SK-N-SH (cell line): Measurements from ENCODE around the gene TC2N. TPM values are rescaled to one million over a fixed set of nuclear protein-coding genes. Genes with fewer than 3 reads are reported as not detected.

Experiments
- CTCF ChIA-PET: fragments of 300-600, 350-600 bp; formaldehyde crosslinking; extraction: SDS; loops from one replicate; lab custom pipeline; 2021; lab: Yijun Ruan, JAX
- POLR2A ChIA-PET: fragments of 350-600 bp; sonication (Branson Sonifier 250); formaldehyde crosslinking; extraction: SDS; loops from one replicate; lab custom pipeline; 2020; ENCODE audit warnings: antibody characterized with exemption, inconsistent platforms; lab: Yijun Ruan, JAX
- DNase-seq: peaks from one replicate; pipeline ENCODE4 v3.0.0; 2012
- H2AFZ ChIP-seq: fragments of 200-600 bp; sonication (generic); 2 replicates; pipeline ENCODE4 v1.8.1; 2016; ENCODE audit warnings: antibody characterized with exemption, mild to moderate bottlenecking, low read depth
- H3F3A ChIP-seq: fragments of 200-600 bp; sonication (generic); replicated peaks from 2 replicates; pipeline ENCODE3; 2016; ENCODE audit warnings: antibody characterized with exemption, mild to moderate bottlenecking; ENCODE audit not compliant: insufficient read depth
- H3K27ac ChIP-seq, 2 experiments: fragments of 200-500 bp in 1 of 2; fragments of 200-600 bp in 1 of 2; sonication (Bioruptor generic) in 1 of 2; sonication (generic), shearing (Covaris generic) in 1 of 2; 2 replicates each; pipeline versions ENCODE4 v1.5.1 to v1.6.1; 2014 to 2016; ENCODE audit warnings: low read depth in 2 of 2, inconsistent platforms in 1 of 2, low read length in 1 of 2, mild to moderate bottlenecking in 1 of 2, mixed read lengths in 1 of 2
- H3K27me3 ChIP-seq: fragments of 200-600 bp; sonication (generic), shearing (Covaris generic); 2 replicates; pipeline ENCODE4 v1.6.1; 2016; ENCODE audit warnings: mixed run types; ENCODE audit not compliant: insufficient read depth
- H3K36me3 ChIP-seq, 2 experiments: fragments of 200-500 bp in 1 of 2; fragments of 200-600 bp in 1 of 2; sonication (Bioruptor generic) in 1 of 2; sonication (generic) in 1 of 2; replicated peaks in 1 of 2; 2 replicates each; pipeline versions ENCODE3 to v1.5.1; 2014 to 2016; ENCODE audit warnings: low read length in 1 of 2, mild to moderate bottlenecking in 1 of 2; ENCODE audit not compliant: insufficient read depth in 2 of 2, control insufficient read depth in 1 of 2
- H3K4me1 ChIP-seq, 2 experiments: fragments of 200-500 bp in 1 of 2; fragments of 200-600 bp in 1 of 2; sonication (Bioruptor generic) in 1 of 2; sonication (generic), shearing (Covaris generic) in 1 of 2; 2 replicates each; pipeline versions ENCODE4 v1.5.1 to v1.6.1; 2014 to 2016; ENCODE audit warnings: low read depth in 1 of 2, low read length in 1 of 2, mixed run types in 1 of 2; ENCODE audit not compliant: insufficient read depth in 2 of 2, control insufficient read depth in 1 of 2
- H3K4me2 ChIP-seq: fragments of 200-600 bp; sonication (generic), shearing (Covaris generic); 2 replicates; pipeline ENCODE4 v1.6.1; 2017; ENCODE audit warnings: mixed run types
- H3K4me3 ChIP-seq, 2 experiments: fragments of 200-500 bp in 1 of 2; fragments of 200-600 bp in 1 of 2; sonication (Bioruptor generic) in 1 of 2; sonication (generic), shearing (Covaris generic) in 1 of 2; 2 replicates each; pipeline versions ENCODE4 v1.5.1 to v1.8.1; 2014 to 2016; ENCODE audit warnings: low read depth in 2 of 2, inconsistent platforms in 1 of 2, low read length in 1 of 2, mild to moderate bottlenecking in 1 of 2, mixed read lengths in 1 of 2, moderate library complexity in 1 of 2
- H3K79me2 ChIP-seq: fragments of 200-600 bp; sonication (generic); 2 replicates; pipeline ENCODE4 v1.8.1; 2017; ENCODE audit warnings: mild to moderate bottlenecking; ENCODE audit not compliant: insufficient read depth
- H3K9ac ChIP-seq: fragments of 200-600 bp; sonication (generic); 2 replicates; pipeline ENCODE4 v1.6.1; 2017; ENCODE audit warnings: mixed run types
- H3K9me2 ChIP-seq: fragments of 200-600 bp; sonication (generic); 2 replicates; pipeline ENCODE4 v1.6.1; 2017; ENCODE audit warnings: mixed run types
- H3K9me3 ChIP-seq: fragments of 200-600 bp; sonication (generic); 2 replicates; pipeline ENCODE4 v1.6.1; 2017; ENCODE audit warnings: mixed run types, mild to moderate bottlenecking, moderate library complexity
- H4K20me1 ChIP-seq: fragments of 200-600 bp; sonication (generic); 2 replicates; pipeline ENCODE4 v1.6.1; 2017; ENCODE audit warnings: mild to moderate bottlenecking, mixed run types; ENCODE audit not compliant: insufficient read depth
- CHD2 ChIP-seq: fragments of 150-350 bp; IDR thresholded peaks from 2 replicates; pipeline ENCODE4 v1.6.1; 2018; ENCODE audit warnings: low read length; ENCODE audit not compliant: partially characterized antibody
- CTCF ChIP-seq: fragments of 200-600 bp; sonication (generic); IDR thresholded peaks from 2 replicates; pipeline ENCODE4 v1.6.1; 2017; ENCODE audit warnings: antibody characterized with exemption, mild to moderate bottlenecking, moderate library complexity
- EP300 ChIP-seq, 2 experiments: IDR thresholded peaks; 2 replicates each; pipeline versions ENCODE4 v1.4.0 to v1.6.1; 2012; ENCODE audit warnings: borderline replicate concordance in 1 of 2, low read depth in 1 of 2, low read length in 1 of 2
- FOSL2 ChIP-seq: IDR thresholded peaks from 2 replicates; pipeline ENCODE4 v1.4.0; 2012; ENCODE audit warnings: low read depth, mild to moderate bottlenecking, moderate library complexity, borderline replicate concordance
- GABPA ChIP-seq: IDR thresholded peaks from 2 replicates; pipeline ENCODE4 v1.4.0; 2012; ENCODE audit warnings: low read depth, mild to moderate bottlenecking
- GATA2 ChIP-seq: sonication (generic); formaldehyde crosslinking; IDR thresholded peaks from 2 replicates; pipeline ENCODE4 v1.5.0; 2020; ENCODE audit warnings: mild to moderate bottlenecking, missing genetic modification reagents
- MXI1 ChIP-seq: IDR thresholded peaks from 2 replicates; pipeline ENCODE4 v1.6.1; 2012; ENCODE audit warnings: mild to moderate bottlenecking, low read depth, low read length, improper control_type of control experiment
- NRF1 ChIP-seq: IDR thresholded peaks from 2 replicates; pipeline ENCODE4 v1.6.1; 2012; ENCODE audit warnings: low read depth, mild to moderate bottlenecking, low read length
- REST ChIP-seq: IDR thresholded peaks from 2 replicates; pipeline ENCODE4 v1.6.1; 2012; ENCODE audit warnings: mild to moderate bottlenecking, low read depth, low read length, moderate library complexity
- TCF12 ChIP-seq: IDR thresholded peaks from 2 replicates; pipeline ENCODE4 v1.4.0; 2012
- YY1 ChIP-seq: IDR thresholded peaks from 2 replicates; pipeline ENCODE4 v1.4.0; 2012; ENCODE audit warnings: low read depth, mild to moderate bottlenecking
- ZBTB33 ChIP-seq: IDR thresholded peaks from 2 replicates; pipeline ENCODE4 v1.4.0; 2012; ENCODE audit warnings: low read depth, borderline replicate concordance
- WGBS: methylation state at CpG from one replicate; pipeline ENCODE4 v1.1.6; 2017; ENCODE audit warnings: low lambda C conversion rate; 5-methylcytosine and 5-hydroxymethylcytosine counted together
- polyA plus RNA-seq, 3 experiments: library from polyadenylated mRNA; depleted of rRNA; stranded (reverse); fragments of >200 nt; gene quantifications; 2 replicates each; pipeline ENCODE4 v1.2.3, GENCODE V29; 2012

The TC2N gene
- polyA plus RNA-seq, 1 of the 3 experiments (the other 2 are of a cell fraction) = not detected

GRCh38 chr14:91780452-91780851 lies 86.9 kb downstream of the TC2N start:
- no peak overlapping the region for H3K4me2 ChIP-seq
- H2AFZ ChIP-seq = no peak overlapping the region
- no peak overlapping the region for H3K9ac ChIP-seq
- DNase-seq = no peak
- ChIA-PET CTCF (interaction anchor here (0.6 to 0.8 kb wide), 2 partner anchors 62 to 327 kb away, joined by 3 to 4 read pairs; no protein-coding TSS in a partner anchor), POLR2A (no interaction called here)
- H3K27me3 ChIP-seq = peaks cover 7% of the 10 kb centered on the region; the same call in 1 of the 2 replicates
- 6% methylated on average over 3 of the region's 3 CpGs for WGBS
- no peaks in the 10 kb centered on the region for H3K4me1 ChIP-seq
- no peaks in the 10 kb centered on the region for H3F3A ChIP-seq
- TF ChIP-seq NRF1 (no peak), GATA2 (CRISPR knock-in tag) (no peak), MXI1 (no peak), FOSL2 (no peak), CHD2 (no peak), REST (no peak), CTCF (no peak), YY1 (no peak), GABPA (no peak), EP300 (IDR thresholded peaks at IDR 0.05; ENCODE audit: borderline replicate concordance in 1 of 2, low read depth in 1 of 2, low read length in 1 of 2) (no peak), ZBTB33 (no peak), TCF12 (no peak)
- TF ChIP-seq, all 33 proteins: peak for 0
- Histone ChIP-seq H4K20me1 (no peaks in the 10 kb centered on the region), H3K27ac (no peak overlapping the region), H3K79me2 (no peaks in the 10 kb centered on the region), H3K4me3 (no peak overlapping the region), H3K9me3 (no peaks in the 10 kb centered on the region), H3K36me3 (no peaks in the 10 kb centered on the region), H3K9me2 (no peaks in the 10 kb centered on the region)
